Bone marrow (tissue), 2 donors: ENCODE results near the gene GABRD.

Experiments
- DNase-seq, 2 donors: peaks; one replicate each; lab custom pipeline; 2025; lab: John Stamatoyannopoulos, UW

The GABRD gene

GRCh38 chr1:2053784-2054376, 34.7 kb downstream of the GABRD start:
- DNase-seq, result no peak

GRCh38 chr1:2054560-2054959, 35.4 kb downstream of the GABRD start:
- no peak for DNase-seq

GRCh38 chr1:2055911-2056575, 36.9 kb downstream of the GABRD start:
- no peak for DNase-seq

GRCh38 chr1:2056955-2057590, 37.9 kb downstream of the GABRD start:
- DNase-seq, result no peak

- DNase-seq, result no peak
These were observed 40.3 kb downstream of the GABRD start for GRCh38 chr1:2059290-2059953.

- DNase-seq, result no peak
These were observed 40.9 kb downstream of the GABRD start for GRCh38 chr1:2060072-2060471.

GRCh38 chr1:2060535-2060934, 41.4 kb downstream of the GABRD start:
- no peak for DNase-seq

GRCh38 chr1:2061065-2061778, 42.1 kb downstream of the GABRD start:
- no peak for DNase-seq

- DNase-seq, result no peak
These were observed 46.6 kb downstream of the GABRD start for GRCh38 chr1:2065699-2066098.

GRCh38 chr1:2067393-2067792, 48.2 kb downstream of the GABRD start:
- DNase-seq, result no peak

GRCh38 chr1:2067981-2068380, 48.8 kb downstream of the GABRD start:
- DNase-seq, result no peak

- DNase-seq, result no peak
These were observed 49.8 kb downstream of the GABRD start for GRCh38 chr1:2068951-2069350.

GRCh38 chr1:2070016-2070415, 50.9 kb downstream of the GABRD start:
- no peak for DNase-seq

GRCh38 chr1:2070800-2071530, 51.8 kb downstream of the GABRD start:
- no peak for DNase-seq

GRCh38 chr1:2072109-2072806, 53.1 kb downstream of the GABRD start:
- DNase-seq, result no peak

- no peak for DNase-seq
These were observed 53.7 kb downstream of the GABRD start for GRCh38 chr1:2072891-2073290.

GRCh38 chr1:2073382-2074230, 54.5 kb downstream of the GABRD start:
- no peak for DNase-seq

- no peak for DNase-seq
These were observed 55.3 kb downstream of the GABRD start for GRCh38 chr1:2074396-2074795.

GRCh38 chr1:2074944-2075740, 56.0 kb downstream of the GABRD start:
- no peak for DNase-seq
